Activated CD8-positive, alpha-beta memory T cell treated with anti-CD3 and anti-CD28 coated beads for 48 hours (primary cell): ENCODE measurements around the gene CD40.

Experiments used
- DNase-seq, 3 experiments: peaks; one replicate each; pipeline ENCODE4 v3.0.0-alpha.2; 2020; ENCODE audit warnings: low read depth in 2 of 3, low spot score in 2 of 3

CD40 gene

DNA sequence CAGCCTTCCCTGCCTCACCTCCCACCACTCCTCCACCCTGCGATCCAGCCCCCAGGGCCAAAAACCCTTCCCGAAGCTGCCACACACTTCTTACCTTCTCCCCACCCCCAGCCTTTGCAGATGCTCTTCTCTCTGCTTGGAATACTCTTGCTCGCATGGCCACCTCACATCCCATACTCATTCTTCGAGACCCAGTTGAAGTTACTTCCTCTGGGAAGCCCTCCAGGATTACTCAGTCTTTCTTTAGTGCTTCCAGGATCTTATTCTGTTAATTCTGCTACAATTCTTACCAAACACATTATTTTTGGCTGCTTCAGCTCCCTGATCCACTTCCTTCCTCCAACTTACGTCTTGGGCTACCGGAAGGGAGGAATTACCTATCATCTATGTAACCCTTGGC is 54.3 kb downstream of the CD40 start:
- DNase-seq: no peak

DNA sequence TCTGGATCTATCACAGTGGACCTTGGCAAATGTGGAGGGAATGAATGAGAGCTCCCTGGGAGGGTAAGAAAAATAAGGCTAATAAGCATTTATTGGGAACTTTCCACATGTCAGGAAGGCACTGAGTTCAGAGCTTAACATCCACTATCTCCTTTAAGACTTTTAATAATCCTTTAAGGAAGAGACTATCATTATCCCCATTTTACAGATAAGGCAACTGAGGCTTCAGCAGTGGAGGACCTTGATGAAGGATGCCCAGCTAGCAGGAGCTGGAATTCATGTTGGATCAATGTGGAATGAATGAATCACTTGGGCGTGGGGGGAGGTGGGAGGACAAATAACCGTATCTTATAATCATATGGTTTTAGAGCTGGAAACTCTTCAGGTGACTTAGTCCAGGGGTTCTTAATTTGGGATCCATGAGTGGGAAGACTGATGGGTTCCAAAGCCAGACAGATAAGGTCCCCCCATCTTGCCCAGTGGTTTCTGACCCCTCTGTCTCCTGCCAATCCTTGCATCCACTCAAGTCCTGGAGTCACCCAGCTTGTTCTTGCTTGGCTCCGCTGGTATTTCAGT is 54.9 kb downstream of the CD40 start:
- no peak for DNase-seq

- no peak for DNase-seq
These were observed 55.7 kb downstream of the CD40 start for GRCh38 chr20:46173652-46174468.

GRCh38 chr20:46174469-46175126 is 56.5 kb downstream of the CD40 start:
- DNase-seq: peak; percentile 23 to 47 (median 36)

DNA sequence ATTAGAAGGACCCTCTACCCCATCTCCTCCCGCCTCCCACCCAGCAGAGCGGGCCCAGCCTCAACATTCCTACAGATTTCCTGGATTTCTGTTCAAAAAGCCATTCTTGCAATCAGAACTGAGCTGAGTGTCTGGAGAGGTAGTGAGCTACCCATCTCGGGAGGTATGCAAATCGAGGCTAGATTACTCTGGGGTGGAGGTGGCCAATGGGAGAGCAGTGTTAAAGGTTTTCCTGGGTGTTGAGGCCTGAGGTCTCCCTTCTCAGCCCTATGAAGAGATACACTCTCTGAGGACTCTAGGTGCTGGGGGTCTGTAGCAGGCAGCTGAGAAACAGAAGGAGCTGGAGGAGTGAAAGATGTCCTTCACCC is 57.0 kb downstream of the CD40 start:
- DNase-seq: no peak

DNA sequence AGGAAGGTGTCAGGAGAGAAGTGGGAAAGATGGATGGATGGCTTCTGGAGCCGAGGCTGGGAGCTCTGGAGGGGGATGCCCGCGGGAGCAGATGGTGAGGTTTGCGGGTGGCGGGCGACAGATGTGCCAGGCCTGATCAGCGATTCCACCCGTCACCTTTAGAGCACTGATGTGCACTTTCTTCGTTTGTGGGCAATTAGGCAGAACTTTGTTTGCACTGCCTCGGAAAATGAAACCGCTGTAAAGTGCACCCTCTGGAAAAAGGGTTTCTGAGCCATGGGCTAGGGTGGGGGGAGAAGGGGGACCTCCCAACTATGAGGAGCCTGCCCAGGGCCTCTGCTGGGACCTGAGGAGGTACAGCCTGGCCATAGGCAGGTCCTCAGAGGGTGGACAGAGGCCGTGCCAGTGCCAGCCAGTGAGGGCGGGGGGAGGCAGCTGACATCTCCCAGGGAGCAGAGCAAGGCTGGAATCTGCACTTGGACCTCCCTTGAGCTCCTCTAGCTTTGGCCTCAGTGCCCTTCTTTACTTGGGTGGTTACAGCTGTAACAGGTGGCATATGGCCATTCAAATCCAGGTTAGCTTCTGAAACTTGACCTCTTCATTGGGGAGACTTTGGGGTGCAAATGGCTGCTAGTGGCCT is 58.7 kb downstream of the CD40 start:
- no peak for DNase-seq

- no peak for DNase-seq
These were observed 59.7 kb downstream of the CD40 start for GRCh38 chr20:46177768-46178167.

DNA sequence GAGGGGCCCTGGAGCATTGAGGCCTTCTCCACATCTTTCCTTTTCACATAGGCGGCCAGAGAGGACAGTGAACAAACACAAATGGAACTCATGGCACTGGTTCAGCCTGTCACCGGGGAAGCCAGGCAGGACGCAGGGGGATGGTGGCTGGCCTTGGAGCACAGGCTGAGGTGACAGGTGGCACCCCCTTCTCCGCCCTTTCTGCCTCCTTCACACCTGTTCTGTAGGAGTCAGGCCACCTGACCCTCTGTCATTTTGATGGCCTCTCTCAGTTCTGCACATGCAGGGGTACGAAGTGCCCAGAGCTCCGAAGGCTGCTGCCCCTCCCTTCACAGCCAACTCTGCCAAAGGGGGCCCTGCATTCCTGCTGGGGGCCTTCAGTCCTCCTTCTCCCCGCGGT is 60.8 kb downstream of the CD40 start:
- no peak for DNase-seq
